ENCODE results near the gene POU2AF3.
"Not testable (repeated sequence)": the region's sequence is repeated elsewhere in the genome, so short reads cannot be mapped to it uniquely, and the experiment has no call there.

POU2AF3 gene

DNA sequence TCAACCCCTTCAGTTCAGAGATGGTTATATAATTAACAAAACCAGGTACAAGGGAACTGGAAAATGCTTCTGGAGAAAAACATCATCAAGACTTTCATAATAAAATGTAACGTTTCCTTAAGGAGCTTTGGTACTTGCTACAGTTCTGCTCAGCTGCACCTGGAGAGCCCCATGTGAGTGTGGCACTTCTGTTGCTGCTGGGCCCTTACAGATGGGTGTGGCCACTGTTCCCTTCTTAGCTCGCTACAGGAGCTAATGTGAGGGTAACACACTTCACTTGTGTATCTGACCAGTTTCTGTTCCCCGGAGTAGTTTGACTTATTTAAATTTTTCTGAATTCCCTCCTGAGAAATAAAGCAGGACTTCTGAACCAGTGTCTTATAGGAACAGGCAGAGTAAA is 4.0 kb downstream of the POU2AF3 start:
- Histone ChIP-seq H3K9ac (ENCODE audit: low read length) (no peak overlapping the region), H3K4me1 (ENCODE audit: control insufficient read depth, insufficient read depth, low read length) (peaks cover 23% of the 10 kb centered on the region), H3K27me3 (ENCODE audit: control insufficient read depth, insufficient read depth, low read length) (no peaks in the 10 kb centered on the region), H3K36me3 (ENCODE audit: control insufficient read depth, insufficient read depth, low read length) (no peaks in the 10 kb centered on the region), H3K4me3 (ENCODE audit: low read length) (no peak overlapping the region), H3K27ac (ENCODE audit: low read depth, low read length) (peak overlapping the region; percentile 22)

DNA sequence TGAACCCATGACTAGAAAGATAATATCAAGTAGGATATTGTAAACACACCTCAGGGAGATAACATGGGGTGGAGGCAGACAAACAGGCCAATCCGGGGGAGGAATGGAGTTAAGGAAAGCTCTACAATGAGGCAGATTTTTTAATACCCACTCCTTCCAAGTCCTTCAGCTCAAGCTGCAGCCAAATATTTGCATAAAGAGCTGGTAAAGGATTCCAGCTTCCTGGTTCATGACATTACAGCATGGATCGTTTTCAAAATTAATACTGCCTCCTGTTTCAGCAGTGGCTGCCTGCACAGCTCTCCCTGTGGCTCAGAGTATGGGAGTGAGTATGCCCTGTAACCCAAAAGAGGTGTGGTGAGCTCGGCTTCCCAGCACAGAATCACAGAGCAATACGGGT is 5.1 kb downstream of the POU2AF3 start:
- H3K27me3 ChIP-seq (ENCODE audit: control insufficient read depth, insufficient read depth, low read length) = no peaks in the 10 kb centered on the region
- peak overlapping the region; percentile 43 for H3K9ac ChIP-seq (ENCODE audit: low read length)

DNA sequence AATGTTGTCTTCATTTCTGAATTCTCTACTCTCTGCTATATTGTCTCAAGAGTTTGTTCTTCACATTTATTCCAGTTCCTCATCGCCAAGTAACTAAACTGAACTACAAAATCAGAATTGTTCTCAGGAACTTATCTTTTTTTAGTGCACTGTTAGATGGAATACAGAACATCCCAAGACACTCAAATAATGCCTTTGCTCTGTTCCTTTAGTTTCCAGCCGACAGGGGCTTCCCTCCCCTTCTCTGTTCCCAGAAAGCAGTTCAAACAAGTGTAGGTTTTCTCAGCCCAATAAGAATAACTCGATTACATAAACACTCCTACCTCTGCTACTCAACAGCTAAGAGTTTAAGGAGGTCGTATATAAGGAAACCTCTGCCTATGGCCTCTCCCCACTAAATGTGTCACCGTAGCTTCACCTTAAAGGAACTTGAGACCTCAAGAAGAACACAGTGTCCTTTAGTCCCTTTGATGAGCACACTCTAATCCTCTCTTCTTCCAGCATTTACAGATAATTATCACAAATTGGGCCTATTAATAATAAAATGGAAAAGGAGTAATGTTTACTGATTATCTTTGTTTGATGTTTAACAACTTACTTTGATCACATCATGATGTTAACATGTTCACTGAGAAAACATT is 6.9 kb downstream of the POU2AF3 start:
- H3K4me3 ChIP-seq (ENCODE audit: low read length) = no peak overlapping the region
- H3K4me1 ChIP-seq (ENCODE audit: control insufficient read depth, insufficient read depth, low read length) = peaks cover 12% of the 10 kb centered on the region
- no peak overlapping the region for H3K9ac ChIP-seq (ENCODE audit: low read length)
- H3K36me3 ChIP-seq (ENCODE audit: control insufficient read depth, insufficient read depth, low read length) = no peaks in the 10 kb centered on the region
- no peaks in the 10 kb centered on the region for H3K27me3 ChIP-seq (ENCODE audit: control insufficient read depth, insufficient read depth, low read length)
- H3K27ac ChIP-seq (ENCODE audit: low read depth, low read length) = no peak overlapping the region

More for the DNA sequence above, 5.1 kb downstream of the POU2AF3 start:
- Histone ChIP-seq H3K4me3 (ENCODE audit: low read length) (no peak overlapping the region), H3K36me3 (ENCODE audit: control insufficient read depth, insufficient read depth, low read length) (no peaks in the 10 kb centered on the region), H3K27ac (ENCODE audit: low read depth, low read length) (peak overlapping the region; percentile 26), H3K4me1 (ENCODE audit: control insufficient read depth, insufficient read depth, low read length) (peaks cover 18% of the 10 kb centered on the region)

DNA sequence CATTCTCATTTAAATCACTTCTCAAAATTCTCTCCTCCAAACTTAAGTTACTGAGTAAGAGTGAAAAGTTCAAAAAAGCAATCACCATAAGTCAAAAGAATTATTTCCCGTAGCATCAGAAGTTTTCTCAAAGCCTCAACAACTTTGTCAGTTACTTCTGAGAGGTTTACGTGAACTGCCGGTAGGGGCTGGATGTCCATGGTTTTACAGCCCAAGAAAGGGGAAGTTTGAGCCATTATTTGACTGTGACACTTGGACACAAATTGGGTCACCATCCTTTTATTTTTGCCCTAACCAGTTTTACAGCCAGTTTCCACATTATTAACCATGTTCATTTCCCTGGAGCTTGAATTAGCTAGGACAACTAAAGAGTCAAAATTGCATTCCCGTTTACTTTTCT is 7.5 kb downstream of the POU2AF3 start:
- H3K4me3 ChIP-seq (ENCODE audit: low read length) = no peak overlapping the region
- no peaks in the 10 kb centered on the region for H3K36me3 ChIP-seq (ENCODE audit: control insufficient read depth, insufficient read depth, low read length)
- no peak overlapping the region for H3K9ac ChIP-seq (ENCODE audit: low read length)
- H3K27ac ChIP-seq (ENCODE audit: low read depth, low read length) = no peak overlapping the region
- H3K27me3 ChIP-seq (ENCODE audit: control insufficient read depth, insufficient read depth, low read length) = no peaks in the 10 kb centered on the region
- H3K4me1 ChIP-seq (ENCODE audit: control insufficient read depth, insufficient read depth, low read length) = peaks cover 11% of the 10 kb centered on the region

DNA sequence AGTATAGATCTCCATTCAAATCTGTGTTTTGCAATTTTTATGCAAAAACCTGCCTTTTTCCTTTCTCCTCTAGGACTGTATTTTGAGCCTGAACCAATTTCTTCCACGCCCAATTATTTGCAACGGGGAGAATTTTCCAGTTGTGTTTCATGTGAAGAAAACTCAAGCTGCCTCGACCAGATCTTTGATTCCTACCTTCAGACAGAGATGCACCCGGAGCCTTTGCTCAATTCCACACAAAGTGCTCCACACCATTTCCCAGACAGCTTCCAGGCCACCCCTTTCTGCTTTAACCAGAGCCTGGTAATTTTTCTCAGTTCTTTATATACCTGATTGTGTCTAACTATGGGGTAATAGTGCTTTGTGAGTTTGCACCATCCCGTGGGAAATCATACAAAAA is 8.0 kb downstream of the POU2AF3 start:
- peaks cover 11% of the 10 kb centered on the region for H3K4me1 ChIP-seq (ENCODE audit: control insufficient read depth, insufficient read depth, low read length)

DNA sequence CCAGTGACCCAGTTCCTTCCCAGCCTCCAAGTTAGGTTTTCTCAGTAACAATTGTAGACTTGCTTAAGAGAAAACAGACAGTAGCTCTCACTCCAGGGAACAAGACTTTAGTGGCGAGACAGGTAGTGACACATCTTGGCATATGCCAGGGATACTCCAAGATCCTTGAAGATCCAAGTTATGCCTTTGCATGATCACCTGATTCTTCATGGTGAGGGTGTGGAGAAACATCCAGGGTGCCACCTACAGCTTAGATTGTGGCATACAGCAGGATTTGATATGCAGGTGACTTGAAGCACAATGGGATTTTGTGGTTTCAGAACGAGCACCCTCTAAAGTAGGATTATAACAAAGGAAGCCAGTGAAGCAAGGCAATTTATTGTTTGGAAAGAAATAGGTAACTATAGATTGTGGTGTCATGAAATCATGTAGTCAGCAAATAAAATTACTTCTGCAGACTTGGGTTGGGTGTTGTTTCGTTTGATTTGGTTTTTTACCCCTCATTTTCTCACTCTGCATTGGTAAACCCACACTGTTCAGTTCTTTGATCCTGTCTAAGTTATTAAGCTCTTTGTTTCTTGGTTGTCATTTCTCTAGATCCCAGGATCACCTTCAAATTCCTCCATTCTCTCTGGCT is 9.2 kb downstream of the POU2AF3 start:
- Histone ChIP-seq H3K36me3 (ENCODE audit: control insufficient read depth, insufficient read depth, low read length) (no peaks in the 10 kb centered on the region), H3K27ac (ENCODE audit: low read depth, low read length) (no peak overlapping the region), H3K9ac (ENCODE audit: low read length) (no peak overlapping the region), H3K27me3 (ENCODE audit: control insufficient read depth, insufficient read depth, low read length) (no peaks in the 10 kb centered on the region), H3K4me1 (ENCODE audit: control insufficient read depth, insufficient read depth, low read length) (peaks cover 8% of the 10 kb centered on the region), H3K4me3 (ENCODE audit: low read length) (no peak overlapping the region)

More for the DNA sequence above, 8.0 kb downstream of the POU2AF3 start:
- Histone ChIP-seq H3K4me3 (ENCODE audit: low read length) (no peak overlapping the region), H3K36me3 (ENCODE audit: control insufficient read depth, insufficient read depth, low read length) (no peaks in the 10 kb centered on the region), H3K9ac (ENCODE audit: low read length) (no peak overlapping the region), H3K27me3 (ENCODE audit: control insufficient read depth, insufficient read depth, low read length) (no peaks in the 10 kb centered on the region), H3K27ac (ENCODE audit: low read depth, low read length) (no peak overlapping the region)

DNA sequence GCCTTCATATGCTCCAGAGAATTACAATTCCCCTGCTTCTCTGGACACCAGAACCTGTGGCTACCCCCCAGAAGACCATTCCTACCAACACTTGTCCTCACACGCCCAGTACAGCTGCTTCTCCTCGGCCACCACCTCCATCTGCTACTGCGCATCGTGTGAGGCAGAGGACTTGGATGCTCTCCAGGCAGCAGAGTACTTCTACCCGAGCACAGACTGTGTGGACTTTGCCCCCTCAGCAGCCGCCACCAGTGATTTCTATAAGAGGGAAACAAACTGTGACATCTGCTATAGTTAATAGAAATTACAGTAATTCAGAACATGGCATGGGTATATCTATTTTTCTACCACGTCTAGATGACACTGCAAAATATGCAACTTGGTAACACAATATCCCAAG is 9.8 kb downstream of the POU2AF3 start:
- Histone ChIP-seq H3K27me3 (ENCODE audit: control insufficient read depth, insufficient read depth, low read length) (no peaks in the 10 kb centered on the region), H3K27ac (ENCODE audit: low read depth, low read length) (no peak overlapping the region), H3K4me1 (ENCODE audit: control insufficient read depth, insufficient read depth, low read length) (peaks cover 5% of the 10 kb centered on the region), H3K36me3 (ENCODE audit: control insufficient read depth, insufficient read depth, low read length) (no peaks in the 10 kb centered on the region), H3K4me3 (ENCODE audit: low read length) (no peak overlapping the region), H3K9ac (ENCODE audit: low read length) (no peak overlapping the region)

DNA sequence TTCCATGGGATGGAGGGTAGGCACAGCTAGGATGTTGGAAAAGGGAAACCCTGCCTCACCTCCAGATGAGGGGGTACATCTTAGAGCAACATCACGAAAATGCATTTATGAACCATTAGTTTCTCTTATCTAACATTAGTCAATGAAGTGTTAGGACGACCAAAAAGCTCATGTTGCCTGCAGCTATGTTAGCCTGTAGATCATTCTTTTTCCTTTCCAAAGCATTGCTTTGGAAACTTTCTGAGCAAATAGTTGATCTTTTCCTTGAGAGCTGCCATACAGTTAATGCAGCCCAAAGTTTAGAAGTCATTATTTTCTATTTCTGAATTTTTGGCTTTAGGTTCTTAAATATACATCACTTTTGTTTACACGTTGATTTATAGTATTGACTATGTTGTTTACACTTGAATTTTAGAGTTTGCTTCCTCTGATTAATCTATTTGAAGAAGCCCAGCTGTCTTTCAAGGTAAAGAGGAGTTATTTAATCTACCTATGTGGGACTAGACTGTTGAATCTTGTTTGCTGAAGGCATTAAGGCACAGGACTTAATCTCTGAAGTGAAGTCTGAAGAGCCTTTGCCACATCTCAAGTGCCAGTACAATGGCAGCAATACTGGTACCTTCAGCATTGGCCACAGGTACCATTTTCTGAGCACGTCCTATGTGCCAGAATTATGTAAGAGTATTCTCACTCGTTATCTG is 11.0 kb downstream of the POU2AF3 start:
- H3K36me3 ChIP-seq (ENCODE audit: control insufficient read depth, insufficient read depth, low read length) = no peaks in the 10 kb centered on the region
- no peak overlapping the region for H3K27ac ChIP-seq (ENCODE audit: low read depth, low read length)
- no peaks in the 10 kb centered on the region for H3K4me1 ChIP-seq (ENCODE audit: control insufficient read depth, insufficient read depth, low read length)
- H3K4me3 ChIP-seq (ENCODE audit: low read length) = no peak overlapping the region
- H3K9ac ChIP-seq (ENCODE audit: low read length) = no peak overlapping the region
- H3K27me3 ChIP-seq (ENCODE audit: control insufficient read depth, insufficient read depth, low read length) = no peaks in the 10 kb centered on the region

DNA sequence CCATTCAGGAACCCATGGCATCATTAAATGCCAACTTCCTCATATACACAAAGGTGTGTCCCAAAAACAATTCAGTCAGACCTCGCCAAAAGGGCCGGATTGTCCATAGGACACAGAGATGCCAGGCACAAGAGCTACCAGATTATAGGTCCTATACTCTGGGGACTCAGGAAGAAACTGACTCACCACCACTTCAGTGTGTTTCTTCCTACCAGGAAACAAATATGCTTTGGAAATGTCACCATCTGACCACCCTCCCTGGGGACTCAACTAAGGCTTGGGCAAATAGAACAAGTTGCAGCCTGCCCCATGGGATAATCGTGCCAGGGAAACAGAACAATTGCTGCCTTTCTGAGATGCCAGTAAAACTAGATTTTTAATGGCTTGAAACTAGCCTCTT is 11.7 kb downstream of the POU2AF3 start:
- Histone ChIP-seq H3K4me1 (ENCODE audit: control insufficient read depth, insufficient read depth, low read length) (no peaks in the 10 kb centered on the region), H3K27me3 (ENCODE audit: control insufficient read depth, insufficient read depth, low read length) (no peaks in the 10 kb centered on the region), H3K27ac (ENCODE audit: low read depth, low read length) (no peak overlapping the region), H3K9ac (ENCODE audit: low read length) (no peak overlapping the region), H3K4me3 (ENCODE audit: low read length) (no peak overlapping the region), H3K36me3 (ENCODE audit: control insufficient read depth, insufficient read depth, low read length) (no peaks in the 10 kb centered on the region)

DNA sequence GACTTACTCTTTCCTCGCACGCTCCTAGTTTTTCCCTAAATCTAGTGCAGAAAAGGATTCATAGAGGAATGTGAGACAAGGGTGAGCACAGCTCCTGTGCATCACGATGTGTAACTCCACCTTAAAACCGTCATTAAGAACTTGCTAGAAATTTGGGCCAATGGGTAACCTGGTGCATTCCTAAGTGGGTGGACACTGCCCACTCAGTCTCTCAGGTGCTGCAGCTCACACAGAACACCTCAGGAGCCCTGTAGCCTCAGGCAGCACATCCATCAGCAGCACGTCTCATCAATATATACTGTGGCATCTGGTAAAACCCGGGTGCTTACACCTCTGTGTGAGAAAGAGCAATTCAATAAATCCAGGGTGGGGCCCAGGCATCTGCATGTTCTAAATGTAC is 12.4 kb downstream of the POU2AF3 start:
- Histone ChIP-seq H3K36me3 (ENCODE audit: control insufficient read depth, insufficient read depth, low read length) (no peaks in the 10 kb centered on the region), H3K4me1 (ENCODE audit: control insufficient read depth, insufficient read depth, low read length) (no peaks in the 10 kb centered on the region), H3K27ac (ENCODE audit: low read depth, low read length) (no peak overlapping the region), H3K4me3 (ENCODE audit: low read length) (no peak overlapping the region), H3K27me3 (ENCODE audit: control insufficient read depth, insufficient read depth, low read length) (no peaks in the 10 kb centered on the region), H3K9ac (ENCODE audit: low read length) (no peak overlapping the region)

DNA sequence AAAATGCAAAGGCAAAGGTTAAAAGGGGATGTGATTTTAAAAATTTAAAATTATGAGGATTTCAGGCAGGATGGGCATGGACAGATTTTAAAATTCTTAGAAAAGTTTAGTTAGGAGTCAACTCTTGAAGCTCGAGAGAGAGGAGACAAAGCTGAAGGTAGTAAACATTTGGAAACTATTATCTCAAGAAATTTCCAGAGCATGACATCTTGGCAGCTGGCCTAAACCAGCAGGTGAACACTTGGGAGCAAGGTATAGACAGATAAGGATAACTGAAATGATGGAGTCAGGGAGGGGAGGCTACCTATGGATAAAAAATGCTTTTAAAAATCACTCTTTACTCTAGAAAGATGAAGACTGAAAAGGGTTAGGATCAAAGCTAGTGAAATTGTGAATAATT is 13.7 kb downstream of the POU2AF3 start:
- H3K27me3 ChIP-seq (ENCODE audit: control insufficient read depth, insufficient read depth, low read length) = no peaks in the 10 kb centered on the region
- H3K4me1 ChIP-seq (ENCODE audit: control insufficient read depth, insufficient read depth, low read length) = no peaks in the 10 kb centered on the region
- no peaks in the 10 kb centered on the region for H3K36me3 ChIP-seq (ENCODE audit: control insufficient read depth, insufficient read depth, low read length)
- H3K4me3 ChIP-seq (ENCODE audit: low read length) = no peak overlapping the region
- H3K27ac ChIP-seq (ENCODE audit: low read depth, low read length) = no peak overlapping the region
- H3K9ac ChIP-seq (ENCODE audit: low read length) = no peak overlapping the region

DNA sequence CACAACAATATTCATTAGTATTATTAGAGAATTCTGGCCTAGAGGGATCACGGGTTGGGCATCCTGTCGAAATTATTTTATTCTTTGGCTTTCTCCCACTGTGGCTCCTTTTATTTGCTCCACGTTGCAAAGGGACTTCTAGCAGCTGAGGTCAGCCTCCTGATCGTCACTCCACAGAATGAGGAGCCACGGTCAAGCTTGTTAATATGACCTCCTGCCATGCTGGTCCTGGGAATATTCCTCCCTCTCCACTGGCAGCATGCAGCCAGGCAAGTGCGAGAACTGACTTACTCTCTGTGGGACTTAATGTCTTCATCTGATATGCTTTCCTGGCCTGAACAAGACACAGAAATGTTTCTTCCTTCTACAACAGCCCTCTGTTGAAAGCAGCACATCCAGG is 20.9 kb downstream of the POU2AF3 start:
- no peaks in the 10 kb centered on the region for H3K36me3 ChIP-seq (ENCODE audit: control insufficient read depth, insufficient read depth, low read length)
- no peaks in the 10 kb centered on the region for H3K27me3 ChIP-seq (ENCODE audit: control insufficient read depth, insufficient read depth, low read length)
- no peak overlapping the region for H3K4me3 ChIP-seq (ENCODE audit: low read length)
- H3K9ac ChIP-seq (ENCODE audit: low read length) = no peak overlapping the region
- peaks cover 2% of the 10 kb centered on the region for H3K4me1 ChIP-seq (ENCODE audit: control insufficient read depth, insufficient read depth, low read length)
- H3K27ac ChIP-seq (ENCODE audit: low read depth, low read length) = no peak overlapping the region

DNA sequence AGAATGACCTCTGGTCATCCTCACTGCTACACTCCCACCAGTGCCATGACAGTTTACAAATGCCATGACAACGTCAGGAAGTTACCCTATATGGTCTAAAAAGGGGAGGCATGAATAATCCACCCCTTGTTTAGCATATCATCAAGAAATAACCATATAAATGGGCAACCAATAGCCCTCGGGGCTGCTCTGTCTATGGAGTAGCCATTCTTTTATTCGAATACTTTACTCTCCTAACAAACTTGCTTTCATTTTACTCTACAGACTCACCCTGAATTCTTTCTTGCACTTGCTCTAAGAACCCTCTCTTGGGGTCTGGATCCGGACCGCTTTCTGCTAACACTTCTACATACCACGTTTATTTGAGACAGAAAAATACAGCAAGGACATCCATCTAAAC is 21.9 kb downstream of the POU2AF3 start:
- H3K4me3 ChIP-seq (ENCODE audit: low read length); H3K27me3 ChIP-seq (ENCODE audit: control insufficient read depth, insufficient read depth, low read length); H3K27ac ChIP-seq (ENCODE audit: low read depth, low read length); H3K9ac ChIP-seq (ENCODE audit: low read length); H3K36me3 ChIP-seq (ENCODE audit: control insufficient read depth, insufficient read depth, low read length); H3K4me1 ChIP-seq (ENCODE audit: control insufficient read depth, insufficient read depth, low read length): not testable (repeated sequence)

All from rectal smooth muscle tissue (tissue), 1 donor.